ENCODE data around the gene UBE2E3. TPM values are rescaled to one million over a fixed set of nuclear protein-coding genes. Genes with fewer than 3 reads are reported as not detected.

UBE2E3 gene
- total and polyA plus RNA-seq, 2 experiments from 2014 or later: 111 to 112 TPM

GRCh38 chr2:181005809-181006208 is 25.4 kb downstream of the UBE2E3 start:
- DNase-seq (ENCODE audit: low spot score): no peak
- peaks cover 100% of the 10 kb centered on the region for H3K79me2 ChIP-seq (replicated peaks; ENCODE audit: insufficient read depth)
- H3K36me3 ChIP-seq (ENCODE audit: insufficient read depth): no peaks in the 10 kb centered on the region
- H3K36me3 Mint-ChIP-seq (ENCODE audit: low read depth): no peaks in the 10 kb centered on the region; the same call in 2 of the 3 replicates
- H3K27ac ChIP-seq (ENCODE audit: low read depth): no peak overlapping the region
- 0 out of 2 replicates have a peak, but pooled peaks cover 11% of the 10 kb centered on the region for H4K20me1 ChIP-seq (replicated peaks; ENCODE audit: insufficient read depth)
- H3K27me3 ChIP-seq (ENCODE audit: insufficient read depth): no peaks in the 10 kb centered on the region
- peaks cover 30% of the 10 kb centered on the region for H3K4me1 ChIP-seq (ENCODE audit: insufficient read depth)
- H3K9me2 ChIP-seq (ENCODE audit: insufficient read depth): no peaks in the 10 kb centered on the region
- H3K9me3 Mint-ChIP-seq: no peaks in the 10 kb centered on the region
- H3K4me1 Mint-ChIP-seq: peaks cover 49% of the 10 kb centered on the region
- no peak overlapping the region; the same call in 1 of the 2 replicates for H3K27ac Mint-ChIP-seq
- no peak overlapping the region for H3K4me2 ChIP-seq
- ATAC-seq: no peak
- H3K4me3 ChIP-seq: no peak overlapping the region
- no peaks in the 10 kb centered on the region for H3F3A ChIP-seq (replicated peaks; ENCODE audit: low read depth)
- H2AFZ ChIP-seq: no peak overlapping the region
- H3K27me3 Mint-ChIP-seq (ENCODE audit: insufficient read depth, low read depth, poor library complexity): no peaks in the 10 kb centered on the region
- no peak overlapping the region for H3K4me3 Mint-ChIP-seq
- TF ChIP-seq ZNF114 (CRISPR knock-in tag; IDR thresholded peaks at IDR 0.05) (no peak), EZH2 (IDR thresholded peaks at IDR 0.05; ENCODE audit: low read depth, unreplicated experiment) (no peak), REST (IDR thresholded peaks at IDR 0.05; ENCODE audit: unreplicated experiment) (no peak), ETS1 (IDR thresholded peaks at IDR 0.05) (no peak)

- no peaks in the 10 kb centered on the region for H3K27me3 ChIP-seq (ENCODE audit: insufficient read depth)
- H4K20me1 ChIP-seq (replicated peaks; ENCODE audit: insufficient read depth): 0 out of 2 replicates have a peak, but pooled peaks cover 13% of the 10 kb centered on the region
- Mint-ChIP-seq H3K27me3 (ENCODE audit: insufficient read depth, low read depth, poor library complexity) (no peaks in the 10 kb centered on the region), H3K36me3 (ENCODE audit: low read depth) (no peaks in the 10 kb centered on the region; the same call in 2 of the 3 replicates), H3K27ac (no peak overlapping the region), H3K4me3 (no peak overlapping the region), H3K9me3 (no peaks in the 10 kb centered on the region), H3K4me1 (peaks cover 39% of the 10 kb centered on the region)
- H3K79me2 ChIP-seq (replicated peaks; ENCODE audit: insufficient read depth): peaks cover 100% of the 10 kb centered on the region
- no peaks in the 10 kb centered on the region for H3K36me3 ChIP-seq (ENCODE audit: insufficient read depth)
- H3K4me2 ChIP-seq: no peak overlapping the region
- no peaks in the 10 kb centered on the region for H3F3A ChIP-seq (replicated peaks; ENCODE audit: low read depth)
- no peak for DNase-seq (ENCODE audit: low spot score)
- H3K4me1 ChIP-seq (ENCODE audit: insufficient read depth): peaks cover 19% of the 10 kb centered on the region; the same call in 1 of the 2 replicates
- no peak overlapping the region for H3K4me3 ChIP-seq
- H3K9me2 ChIP-seq (ENCODE audit: insufficient read depth): no peaks in the 10 kb centered on the region
- TF ChIP-seq NANOG (IDR thresholded peaks at IDR 0.05; ENCODE audit: borderline replicate concordance) (no peak), POLR2AphosphoS5 (IDR thresholded peaks at IDR 0.05; ENCODE audit: low read depth) (no peak), ZNF114 (CRISPR knock-in tag; IDR thresholded peaks at IDR 0.05) (no peak), EZH2phosphoT487 (IDR thresholded peaks at IDR 0.05; ENCODE audit: unreplicated experiment) (no peak), EZH2 (IDR thresholded peaks at IDR 0.05; ENCODE audit: low read depth, unreplicated experiment) (no peak), ZNF331 (CRISPR knock-in tag; IDR thresholded peaks at IDR 0.05; ENCODE audit: low read depth) (no peak)
- H3K27ac ChIP-seq (ENCODE audit: low read depth): no peak overlapping the region
- ATAC-seq: no peak
- no peak overlapping the region for H2AFZ ChIP-seq
Measured at GRCh38 chr2:181007086-181007837, 26.9 kb downstream of the UBE2E3 start.

Data from GM23338 (cell line).